Lower lobe of right lung (tissue), 2 donors: ENCODE results near the gene TNNT3. TPM values are rescaled to one million over a fixed set of nuclear protein-coding genes. Genes with fewer than 3 reads are reported as not detected.

Experiments used
- ATAC-seq, 2 donors: fragments of 200-7000 bp; cut with Tn5 transposase; one replicate each; pipeline ENCODE4 v1.9.1; 2020 to 2022; ENCODE audit warnings: mild to moderate bottlenecking in 2 of 2, moderate library complexity in 2 of 2
- DNase-seq: peaks from one replicate; pipeline ENCODE4 v3.0.0-alpha.2; 2020
- H3K27ac ChIP-seq: fragments of 200-600 bp; one replicate; pipeline ENCODE4 v1.8.0; 2022
- H3K27me3 ChIP-seq: fragments of 200-600 bp; one replicate; pipeline ENCODE4 v1.8.0; 2022; ENCODE audit warnings: low read depth
- H3K36me3 ChIP-seq: fragments of 200-600 bp; one replicate; pipeline ENCODE4 v1.8.0; 2022; ENCODE audit warnings: mild to moderate bottlenecking
- H3K4me1 ChIP-seq: fragments of 200-600 bp; one replicate; pipeline ENCODE4 v1.8.0; 2022
- H3K4me3 ChIP-seq: fragments of 200-600 bp; one replicate; pipeline ENCODE4 v1.8.0; 2022; ENCODE audit warnings: mild to moderate bottlenecking
- H3K9me3 ChIP-seq: fragments of 200-600 bp; one replicate; pipeline ENCODE4 v1.8.0; 2022
- intact Hi-C: fragments of 100-400 bp; cut with DNase I; formaldehyde crosslinking; loops from one replicate; pipeline ENCODE4 v1.11.0; 2022
- total RNA-seq: library from RNA; stranded (reverse); fragmentation: NEBNext Ultra II Directional; extraction: Animal tissue kit (Norgen Biotek cat#: 25700); gene quantifications from one replicate; pipeline ENCODE4 v1.2.1, GENCODE V29; 2021
- TF ChIP-seq, protein P1 (sequence below): fragments of 200-600 bp; IDR thresholded peaks from one replicate; pipeline ENCODE4 v1.8.0; 2022; ENCODE audit warnings: antibody characterized with exemption, mild to moderate bottlenecking
- donor health status: DM: no; HTN: yes; CAD: no; lungs with severe emphysema.

Gene TNNT3
- total RNA-seq, 1 donor from 2014 or later, result 4.7 TPM

DNA sequence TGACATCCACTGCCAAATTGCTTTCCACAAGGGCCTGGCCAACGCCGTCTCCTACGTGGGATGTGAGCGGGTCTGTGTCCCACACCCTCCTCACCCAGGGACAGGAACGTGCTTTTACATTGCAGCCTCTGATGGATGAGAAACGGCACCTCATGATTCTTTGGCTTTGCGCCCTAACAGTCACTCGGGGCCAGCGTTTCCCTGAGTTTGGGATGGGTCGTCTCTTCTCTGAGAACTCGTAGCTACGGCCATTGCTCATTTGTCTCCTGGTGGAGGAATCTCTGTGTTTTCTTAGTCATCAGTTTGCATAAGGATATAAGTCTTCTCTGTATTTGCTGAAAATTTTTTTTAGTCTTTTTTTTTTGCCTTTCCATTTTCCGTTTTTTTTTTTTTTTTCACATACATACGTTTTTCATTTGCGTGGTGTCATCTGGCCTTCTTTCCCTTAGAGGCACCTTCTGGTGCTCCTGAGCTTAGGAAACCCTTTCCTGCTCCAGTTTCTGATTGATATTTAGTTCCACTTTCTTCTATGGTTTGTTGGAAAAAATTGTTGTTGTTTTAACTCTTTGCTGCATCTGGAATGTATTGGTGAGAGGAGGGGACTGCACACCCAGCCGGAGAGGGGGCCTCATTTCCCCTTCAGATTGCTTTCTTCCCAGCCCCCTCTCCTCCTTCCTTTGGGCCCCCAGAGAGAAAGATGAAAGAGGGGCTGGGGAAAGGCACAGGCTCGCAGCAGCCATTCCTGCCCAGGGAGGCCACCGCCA lies 12.0 kb downstream of the TNNT3 start:
- Histone ChIP-seq H3K27ac (no peak overlapping the region), H3K4me3 (no peak overlapping the region), H3K9me3 (no peaks in the 10 kb centered on the region), H3K36me3 (no peaks in the 10 kb centered on the region), H3K4me1 (no peaks in the 10 kb centered on the region), H3K27me3 (no peaks in the 10 kb centered on the region)
- intact Hi-C loops, result no loop called here
- TF ChIP-seq, protein P1, sequence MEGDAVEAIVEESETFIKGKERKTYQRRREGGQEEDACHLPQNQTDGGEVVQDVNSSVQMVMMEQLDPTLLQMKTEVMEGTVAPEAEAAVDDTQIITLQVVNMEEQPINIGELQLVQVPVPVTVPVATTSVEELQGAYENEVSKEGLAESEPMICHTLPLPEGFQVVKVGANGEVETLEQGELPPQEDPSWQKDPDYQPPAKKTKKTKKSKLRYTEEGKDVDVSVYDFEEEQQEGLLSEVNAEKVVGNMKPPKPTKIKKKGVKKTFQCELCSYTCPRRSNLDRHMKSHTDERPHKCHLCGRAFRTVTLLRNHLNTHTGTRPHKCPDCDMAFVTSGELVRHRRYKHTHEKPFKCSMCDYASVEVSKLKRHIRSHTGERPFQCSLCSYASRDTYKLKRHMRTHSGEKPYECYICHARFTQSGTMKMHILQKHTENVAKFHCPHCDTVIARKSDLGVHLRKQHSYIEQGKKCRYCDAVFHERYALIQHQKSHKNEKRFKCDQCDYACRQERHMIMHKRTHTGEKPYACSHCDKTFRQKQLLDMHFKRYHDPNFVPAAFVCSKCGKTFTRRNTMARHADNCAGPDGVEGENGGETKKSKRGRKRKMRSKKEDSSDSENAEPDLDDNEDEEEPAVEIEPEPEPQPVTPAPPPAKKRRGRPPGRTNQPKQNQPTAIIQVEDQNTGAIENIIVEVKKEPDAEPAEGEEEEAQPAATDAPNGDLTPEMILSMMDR, result no peak
- ATAC-seq (no peak), DNase-seq (no peak)

- DNase-seq, result no peak
- no peaks in the 10 kb centered on the region for H3K36me3 ChIP-seq
- no peak overlapping the region for H3K27ac ChIP-seq
- H3K4me3 ChIP-seq, result no peak overlapping the region
- H3K27me3 ChIP-seq, result no peaks in the 10 kb centered on the region
- no peaks in the 10 kb centered on the region for H3K9me3 ChIP-seq
- H3K4me1 ChIP-seq, result no peaks in the 10 kb centered on the region
- no peak for ATAC-seq
- intact Hi-C loops, result no loop called here
- TF ChIP-seq, protein P1, result no peak
Measured at GRCh38 chr11:1932105-1932480, 12.6 kb downstream of the TNNT3 start.

- H3K4me1 ChIP-seq, result no peaks in the 10 kb centered on the region
- no peak overlapping the region for H3K27ac ChIP-seq
- H3K9me3 ChIP-seq, result no peaks in the 10 kb centered on the region
- no peak overlapping the region for H3K4me3 ChIP-seq
- no peaks in the 10 kb centered on the region for H3K36me3 ChIP-seq
- H3K27me3 ChIP-seq, result no peaks in the 10 kb centered on the region
- intact Hi-C loops, result no loop called here
- DNase-seq, result no peak
- no peak for ATAC-seq
- TF ChIP-seq, protein P1, result no peak
Measured at GRCh38 chr11:1932681-1933080, 13.2 kb downstream of the TNNT3 start.

DNA sequence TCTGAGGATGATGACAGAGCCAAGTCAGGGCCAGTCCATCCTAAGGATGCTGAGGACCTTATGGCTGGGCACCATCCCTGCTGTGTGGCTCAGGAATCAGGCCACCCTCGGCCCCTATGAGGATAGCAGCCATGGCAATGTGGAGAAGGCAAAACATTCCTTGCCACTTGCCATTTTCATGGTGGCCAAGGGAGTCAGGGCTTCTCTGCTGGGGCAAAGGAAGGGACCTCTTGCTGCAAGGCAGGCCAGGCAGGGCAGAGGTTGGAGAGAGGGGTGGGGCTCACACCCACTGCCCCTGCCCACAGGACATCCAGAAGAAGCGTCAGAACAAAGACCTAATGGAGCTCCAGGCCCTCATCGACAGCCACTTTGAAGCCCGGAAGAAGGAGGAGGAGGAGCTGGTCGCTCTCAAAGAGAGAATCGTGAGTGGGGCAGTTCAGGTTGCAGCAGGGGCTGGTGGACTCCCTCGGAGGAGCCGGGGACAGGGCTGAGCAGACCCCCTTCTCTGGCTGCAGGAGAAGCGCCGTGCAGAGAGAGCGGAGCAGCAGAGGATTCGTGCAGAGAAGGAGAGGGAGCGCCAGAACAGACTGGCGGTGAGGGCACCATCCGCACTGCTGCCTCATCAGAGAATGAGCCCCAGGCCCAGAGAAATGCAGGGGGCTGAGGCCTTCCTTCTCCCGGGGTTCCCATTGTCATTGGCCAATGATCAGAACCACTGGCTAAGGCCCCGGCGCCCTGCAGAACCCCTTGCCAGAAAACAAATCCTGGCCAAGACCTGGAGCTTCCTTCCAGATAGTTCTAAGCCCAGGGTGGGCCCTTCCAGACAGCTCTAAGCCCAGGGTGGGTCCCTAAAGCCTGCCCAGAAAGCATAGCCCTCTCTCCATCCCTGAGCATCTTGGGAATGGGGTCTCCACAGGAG lies 14.2 kb downstream of the TNNT3 start:
- Histone ChIP-seq H3K4me3 (no peak overlapping the region), H3K36me3 (no peaks in the 10 kb centered on the region), H3K9me3 (no peaks in the 10 kb centered on the region), H3K4me1 (no peaks in the 10 kb centered on the region), H3K27me3 (peaks cover 4% of the 10 kb centered on the region), H3K27ac (no peak overlapping the region)
- ATAC-seq (no peak), DNase-seq (no peak)
- intact Hi-C loops, result no loop called here
- TF ChIP-seq, protein P1, result no peak

DNA sequence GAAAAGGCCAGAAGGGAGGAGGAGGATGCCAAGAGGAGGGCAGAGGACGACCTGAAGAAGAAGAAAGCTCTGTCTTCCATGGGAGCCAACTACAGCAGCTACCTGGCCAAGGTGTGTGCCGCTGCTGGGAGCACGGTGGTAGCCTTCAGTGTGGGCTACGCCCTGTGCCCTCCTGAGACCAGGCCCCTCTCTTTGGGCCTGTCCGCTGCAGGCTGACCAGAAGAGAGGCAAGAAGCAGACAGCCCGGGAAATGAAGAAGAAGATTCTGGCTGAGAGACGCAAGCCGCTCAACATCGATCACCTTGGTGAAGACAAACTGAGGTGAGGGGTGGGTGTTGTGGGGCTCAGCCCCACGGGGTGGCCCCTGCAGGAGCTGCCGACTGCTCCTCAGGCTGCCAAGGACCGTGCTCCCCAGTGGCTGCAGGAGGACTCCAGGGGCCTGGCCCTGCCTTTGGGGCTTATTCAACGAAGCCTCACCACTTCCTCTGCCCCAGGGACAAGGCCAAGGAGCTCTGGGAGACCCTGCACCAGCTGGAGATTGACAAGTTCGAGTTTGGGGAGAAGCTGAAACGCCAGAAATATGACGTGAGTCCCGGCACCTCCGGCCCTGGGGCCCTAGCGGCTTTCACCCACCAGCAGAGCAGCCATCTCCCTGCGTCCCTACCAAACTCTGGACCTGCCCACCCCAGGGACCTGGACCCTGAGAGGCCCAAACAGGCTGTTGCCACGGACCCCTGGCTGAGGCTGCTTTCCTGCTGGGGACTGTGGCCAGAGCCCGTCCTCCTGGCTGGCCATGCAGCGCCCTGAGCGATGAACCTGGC lies 15.0 kb downstream of the TNNT3 start:
- H3K9me3 ChIP-seq, result no peaks in the 10 kb centered on the region
- H3K27ac ChIP-seq, result no peak overlapping the region
- ATAC-seq (no peak), DNase-seq (peak; percentile 36)
- H3K36me3 ChIP-seq, result no peaks in the 10 kb centered on the region
- intact Hi-C loops, result no loop called here
- peaks cover 4% of the 10 kb centered on the region for H3K27me3 ChIP-seq
- no peak overlapping the region for H3K4me3 ChIP-seq
- H3K4me1 ChIP-seq, result no peaks in the 10 kb centered on the region
- TF ChIP-seq, protein P1, result no peak
